Right kidney (tissue), 1 donor: ENCODE results near the gene RNU1-4.
"Not testable (repeated sequence)": the region's sequence is repeated elsewhere in the genome, so short reads cannot be mapped to it uniquely, and the experiment has no call there.

Experiments
- DNase-seq: peaks from one replicate; pipeline ENCODE4 v3.0.0-alpha.2; 2016

RNU1-4 gene

GRCh38 chr1:16728243-16728949 is 11.9 kb upstream of the RNU1-4 start:
- DNase-seq = not testable (repeated sequence)

DNA sequence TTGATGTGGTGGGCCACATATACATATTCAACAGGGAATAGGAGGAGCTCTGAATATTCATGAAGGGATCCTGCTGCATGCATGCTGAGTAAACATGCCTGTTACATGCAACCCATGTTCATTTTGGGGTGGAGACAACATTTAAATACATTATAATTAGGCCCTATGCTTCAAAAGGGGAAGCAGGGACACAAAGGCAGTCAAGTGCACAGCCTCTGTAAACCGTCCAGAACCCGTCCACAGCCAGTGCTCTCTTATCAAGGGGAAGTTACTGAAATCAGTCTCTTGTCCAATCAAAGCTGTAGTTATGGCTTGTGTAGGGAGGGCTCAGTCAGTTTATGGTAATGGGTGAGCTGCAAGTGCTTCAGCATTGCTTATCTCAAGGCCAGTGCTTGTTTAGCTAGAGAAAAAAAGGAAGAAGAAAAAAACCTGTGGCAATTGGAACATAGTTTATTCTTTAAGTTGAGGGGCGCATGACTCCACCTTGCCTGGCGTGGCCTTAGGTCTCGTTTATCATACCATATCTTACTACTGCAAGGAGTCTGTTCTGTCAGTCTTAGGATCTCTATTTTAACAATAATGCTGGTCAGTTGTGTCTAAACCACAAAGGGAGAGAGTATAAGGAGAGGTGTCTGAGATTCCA is 7.9 kb upstream of the RNU1-4 start:
- DNase-seq = not testable (repeated sequence)

- DNase-seq = not testable (repeated sequence)
These were observed 914 bp downstream of the RNU1-4 start for GRCh38 chr1:16741230-16741629.

DNA sequence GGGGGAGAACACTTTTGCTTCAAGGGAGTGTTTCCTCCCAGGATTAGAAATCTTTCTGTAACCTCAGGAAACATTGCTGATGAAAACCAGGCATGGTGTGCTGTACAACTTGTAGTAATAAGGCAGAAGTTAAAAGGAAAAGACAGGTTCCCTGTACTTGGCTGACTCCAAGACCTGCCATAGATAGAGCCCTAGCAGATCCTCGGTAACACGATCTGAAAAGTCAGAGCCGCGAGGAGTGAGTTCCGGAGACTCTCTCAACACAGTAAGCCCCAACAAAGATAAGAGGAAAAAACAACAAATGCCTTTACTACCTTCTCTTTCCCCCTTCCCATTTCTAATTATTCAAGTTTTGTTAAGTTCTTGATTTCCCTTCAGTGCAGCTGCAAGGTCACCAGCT is 7.3 kb downstream of the RNU1-4 start:
- DNase-seq = not testable (repeated sequence)

- not testable (repeated sequence) for DNase-seq
These were observed 8.4 kb downstream of the RNU1-4 start for GRCh38 chr1:16748710-16749109.

DNA sequence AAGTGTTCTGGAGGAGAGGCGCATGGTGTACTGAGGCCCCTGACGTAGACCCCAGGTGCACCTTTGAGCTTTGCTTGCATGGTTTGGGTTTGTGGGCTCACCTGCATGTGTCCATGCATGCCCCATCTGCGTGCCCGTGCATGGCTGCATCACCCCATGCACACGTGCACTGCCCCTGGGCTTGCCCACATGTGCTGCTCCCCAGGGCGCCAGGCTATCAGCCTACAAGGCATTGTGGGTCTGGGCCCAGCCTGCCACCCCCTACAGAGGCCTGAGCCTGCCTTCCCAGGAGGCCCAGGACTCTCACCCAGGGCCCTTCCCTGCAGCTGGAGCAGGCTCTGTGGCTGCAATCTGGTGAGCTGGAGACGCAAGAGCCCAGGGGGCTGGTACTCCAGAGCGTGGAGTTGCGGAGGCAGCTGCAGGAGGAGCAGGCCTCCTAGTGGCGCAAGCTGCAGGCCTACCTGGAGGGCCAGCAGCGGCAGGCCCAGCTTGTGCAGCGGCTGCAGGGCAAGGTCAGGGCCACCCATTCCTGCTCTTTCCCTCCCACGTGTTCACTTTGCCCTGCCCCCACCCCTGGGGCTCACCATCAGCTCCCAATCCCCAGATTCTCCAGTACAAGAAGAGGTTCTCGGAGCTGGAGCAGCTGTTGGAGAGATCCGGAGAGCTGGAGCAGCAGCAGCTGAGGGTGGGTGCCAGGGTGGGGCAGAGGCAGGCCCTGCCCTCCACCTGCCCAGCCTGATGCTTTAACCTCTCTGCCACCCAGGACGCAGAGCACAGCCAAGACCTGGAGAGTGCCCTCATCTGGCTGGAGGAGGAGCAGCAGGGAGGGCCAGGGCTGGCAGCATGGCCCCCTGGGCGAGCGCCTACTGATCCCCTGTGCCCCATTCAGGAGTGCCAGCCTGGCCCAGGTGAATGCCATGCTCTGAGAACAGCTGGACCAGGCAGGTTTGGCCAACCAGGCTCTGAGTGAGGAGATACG is 9.9 kb downstream of the RNU1-4 start:
- DNase-seq = not testable (repeated sequence)

DNA sequence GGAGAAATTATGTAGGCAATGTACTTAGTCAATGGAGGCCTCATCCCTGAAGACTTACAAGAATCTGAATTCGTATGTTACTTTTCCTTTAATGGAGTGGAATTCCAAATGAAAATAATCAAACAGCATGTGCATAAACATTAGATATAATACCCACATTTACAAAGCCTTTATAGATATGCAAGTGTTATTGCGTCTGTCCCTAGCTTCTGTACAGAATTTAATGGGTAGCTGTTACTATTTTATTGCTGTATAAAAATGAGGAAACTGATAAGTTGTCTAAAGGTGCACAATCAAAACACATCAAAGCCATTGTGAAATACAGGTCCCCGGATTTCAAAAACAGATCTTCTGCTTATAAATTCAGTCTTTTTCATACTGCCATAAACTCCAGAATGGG is 12.5 kb downstream of the RNU1-4 start:
- DNase-seq = not testable (repeated sequence)

DNA sequence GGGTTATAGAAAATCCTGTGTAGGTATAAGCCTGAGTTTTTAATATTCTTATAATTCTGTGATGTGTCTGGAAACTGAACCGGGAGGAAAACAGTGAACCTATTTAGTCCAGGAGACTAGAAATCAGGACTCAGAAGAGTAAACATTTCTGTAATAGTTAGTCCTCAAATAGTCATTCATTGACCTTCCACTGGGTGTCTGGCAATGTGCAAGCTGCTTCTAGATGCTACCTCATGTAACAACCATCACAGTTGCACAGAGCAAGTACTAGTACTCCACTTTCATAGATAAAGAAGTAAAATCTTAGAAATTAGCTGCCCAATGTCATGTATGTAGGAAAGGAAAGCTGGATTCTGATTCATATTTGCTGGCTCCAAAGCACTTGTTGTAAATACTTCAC is 15.1 kb downstream of the RNU1-4 start:
- not testable (repeated sequence) for DNase-seq

DNA sequence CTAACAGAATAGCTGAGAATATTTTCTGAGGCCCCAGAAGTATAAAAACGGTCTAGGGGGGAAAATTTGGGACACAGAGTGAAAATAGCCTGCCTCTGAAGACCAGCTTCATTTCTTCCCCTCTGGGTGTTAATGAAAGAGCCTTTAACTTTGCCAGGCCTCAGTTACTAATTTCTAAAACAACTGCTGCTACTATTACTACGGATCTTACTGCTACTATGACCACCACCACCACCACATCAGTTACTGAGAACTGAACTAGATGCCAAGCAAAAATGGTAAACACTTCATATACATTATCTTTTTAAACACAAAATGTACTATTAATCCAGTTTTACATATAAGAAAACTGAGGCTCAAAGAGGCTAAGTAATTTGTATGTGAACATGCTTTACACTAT is 15.6 kb downstream of the RNU1-4 start:
- DNase-seq = not testable (repeated sequence)

GRCh38 chr1:16757574-16757973 is 17.3 kb downstream of the RNU1-4 start:
- not testable (repeated sequence) for DNase-seq

DNA sequence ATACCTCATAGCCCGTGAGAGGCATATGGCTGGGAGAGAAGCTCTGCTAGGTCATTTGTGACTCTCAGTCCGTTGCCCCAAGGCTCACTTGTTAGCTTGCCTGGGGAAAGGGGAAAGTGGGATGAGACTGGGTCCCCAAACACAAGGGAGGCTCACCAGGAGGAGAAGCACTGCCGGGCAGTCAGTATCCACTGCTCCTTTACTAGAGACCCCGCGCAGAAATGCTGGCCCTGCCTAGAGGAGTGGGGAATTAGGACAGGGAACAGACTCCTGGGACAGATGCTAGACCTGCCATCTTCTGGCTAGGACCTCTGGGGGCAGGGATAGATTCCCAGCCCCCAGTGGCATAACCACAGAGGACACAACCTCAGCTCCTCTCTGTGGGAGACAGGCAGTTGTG is 17.7 kb downstream of the RNU1-4 start:
- peak; percentile 1 for DNase-seq

DNA sequence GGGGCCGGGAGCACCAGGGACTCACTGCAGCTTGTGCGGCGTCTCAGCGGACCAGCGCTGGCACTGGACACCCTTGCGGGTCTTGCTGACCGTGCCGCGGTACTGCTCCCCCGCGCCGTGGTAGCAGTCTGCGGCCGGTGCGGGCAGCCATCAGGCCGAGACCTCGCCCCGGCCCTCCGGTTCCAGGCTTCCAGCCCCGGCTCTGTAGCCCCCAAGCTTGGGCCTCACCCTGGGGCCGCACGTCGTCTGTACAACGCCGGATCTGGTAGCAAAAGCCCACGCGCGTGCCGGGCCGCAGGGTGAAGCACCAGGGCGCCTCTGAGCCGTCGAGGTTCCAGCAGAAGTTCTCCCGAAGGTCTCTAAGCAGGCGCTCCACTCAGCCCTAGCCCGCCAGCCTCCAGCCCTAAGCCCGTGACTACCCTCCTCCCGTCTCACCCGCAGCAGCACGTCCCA is 18.8 kb downstream of the RNU1-4 start:
- DNase-seq = peak; percentile 41

- DNase-seq = peak; percentile 41
These were observed 19.5 kb downstream of the RNU1-4 start for GRCh38 chr1:16759650-16760455.

DNA sequence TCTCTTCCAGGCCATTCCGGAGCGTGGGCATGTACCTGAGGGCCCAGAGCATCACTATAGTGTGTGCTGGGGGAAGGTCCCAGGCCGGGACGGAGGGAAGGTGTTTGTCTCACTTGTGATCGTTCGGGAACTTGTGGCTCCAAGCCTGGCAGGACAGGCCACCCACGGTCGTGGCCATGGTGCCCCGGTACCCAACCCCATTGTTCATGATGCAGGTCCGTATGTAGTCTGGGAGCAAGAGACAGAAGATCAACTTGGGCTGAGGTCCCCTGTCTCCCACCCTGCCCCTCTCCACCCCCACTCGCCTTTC is 20.1 kb downstream of the RNU1-4 start:
- not testable (repeated sequence) for DNase-seq

DNA sequence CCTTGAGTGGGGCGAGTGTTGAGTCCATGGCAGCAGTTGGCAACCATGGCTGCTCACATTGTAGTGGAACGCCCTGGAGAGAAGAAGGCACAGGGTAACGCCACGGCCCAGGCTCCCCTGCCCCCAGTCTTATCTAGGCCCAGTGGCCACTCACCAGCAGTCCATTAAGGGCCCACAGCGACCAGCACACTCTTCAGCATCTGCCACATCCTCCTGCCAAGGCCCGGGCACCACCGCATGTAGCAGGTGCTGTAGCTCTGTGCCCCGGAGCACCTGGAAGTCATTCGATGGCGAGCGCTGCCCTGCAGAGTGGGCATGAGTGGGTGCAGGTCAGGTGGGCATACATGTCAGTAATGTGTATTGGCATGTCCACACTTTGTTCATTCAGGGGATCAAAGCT is 20.5 kb downstream of the RNU1-4 start:
- peak; percentile 3 for DNase-seq

DNA sequence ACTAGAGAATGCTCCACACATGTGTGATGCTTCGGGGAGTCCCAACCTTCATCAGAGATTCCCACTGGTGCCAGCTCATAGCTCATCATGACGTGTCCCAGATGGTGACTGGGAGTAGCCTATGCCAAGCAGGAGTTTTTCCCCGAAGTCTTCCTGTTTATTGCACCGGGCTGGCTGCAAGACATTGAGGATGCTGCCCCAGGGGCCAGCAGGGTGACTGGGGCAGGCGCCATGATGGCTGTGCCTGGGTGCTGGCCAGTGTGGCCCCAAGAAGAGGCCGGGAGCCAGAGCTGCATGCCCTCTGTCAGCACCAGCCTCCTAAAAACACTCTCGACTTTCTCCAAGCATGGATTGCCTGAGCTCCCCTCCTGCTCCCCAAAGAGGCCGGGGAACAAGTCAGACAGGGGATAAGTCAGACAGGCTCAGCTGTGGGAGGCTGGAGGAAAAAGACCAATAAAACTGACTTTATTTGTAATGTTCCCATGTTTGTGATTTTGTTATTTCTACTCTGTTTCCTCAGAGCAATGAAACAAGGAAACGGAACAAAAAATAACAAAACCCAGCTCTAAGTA is 24.0 kb downstream of the RNU1-4 start:
- peak; percentile 75 for DNase-seq

DNA sequence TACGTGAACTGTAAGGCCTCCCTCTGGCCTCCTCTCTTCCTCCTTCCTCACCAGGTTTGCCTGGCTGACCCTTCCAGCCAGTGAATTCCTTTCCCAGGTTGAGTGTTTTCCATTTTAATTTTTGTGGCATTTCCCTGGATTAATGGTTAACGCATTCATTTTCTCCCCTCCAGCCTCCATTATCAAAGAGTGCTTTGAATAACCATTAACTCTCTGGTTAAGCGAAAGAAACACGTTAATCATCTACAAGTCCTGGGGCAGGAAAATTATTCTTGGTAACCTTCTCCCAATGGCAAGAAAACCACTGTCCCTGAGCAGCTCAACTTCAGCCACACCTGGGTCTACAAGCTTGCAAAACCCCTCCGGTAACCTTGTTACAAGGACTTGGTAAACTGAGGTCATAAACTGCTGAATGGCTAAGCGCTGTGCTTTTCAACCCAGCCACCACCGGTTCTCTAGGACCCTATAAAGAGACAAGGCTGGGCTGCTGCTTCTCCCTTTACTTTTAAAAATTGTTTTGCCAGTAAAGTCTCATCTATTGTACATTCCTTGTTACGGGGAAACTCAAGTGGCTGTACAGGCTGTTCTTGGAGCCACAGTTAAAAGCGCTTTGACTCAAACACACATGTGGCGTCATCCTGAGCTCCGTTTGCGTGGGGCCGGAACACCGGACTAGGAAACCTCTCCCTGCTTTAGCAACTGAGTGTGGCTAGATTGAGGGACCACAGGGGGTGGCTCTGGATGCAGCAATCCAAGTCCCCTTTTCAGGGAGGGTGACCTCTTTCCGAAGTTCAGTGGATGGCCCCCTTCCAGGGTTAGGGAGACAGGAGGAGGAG is 24.7 kb downstream of the RNU1-4 start:
- peak; percentile 78 for DNase-seq

DNA sequence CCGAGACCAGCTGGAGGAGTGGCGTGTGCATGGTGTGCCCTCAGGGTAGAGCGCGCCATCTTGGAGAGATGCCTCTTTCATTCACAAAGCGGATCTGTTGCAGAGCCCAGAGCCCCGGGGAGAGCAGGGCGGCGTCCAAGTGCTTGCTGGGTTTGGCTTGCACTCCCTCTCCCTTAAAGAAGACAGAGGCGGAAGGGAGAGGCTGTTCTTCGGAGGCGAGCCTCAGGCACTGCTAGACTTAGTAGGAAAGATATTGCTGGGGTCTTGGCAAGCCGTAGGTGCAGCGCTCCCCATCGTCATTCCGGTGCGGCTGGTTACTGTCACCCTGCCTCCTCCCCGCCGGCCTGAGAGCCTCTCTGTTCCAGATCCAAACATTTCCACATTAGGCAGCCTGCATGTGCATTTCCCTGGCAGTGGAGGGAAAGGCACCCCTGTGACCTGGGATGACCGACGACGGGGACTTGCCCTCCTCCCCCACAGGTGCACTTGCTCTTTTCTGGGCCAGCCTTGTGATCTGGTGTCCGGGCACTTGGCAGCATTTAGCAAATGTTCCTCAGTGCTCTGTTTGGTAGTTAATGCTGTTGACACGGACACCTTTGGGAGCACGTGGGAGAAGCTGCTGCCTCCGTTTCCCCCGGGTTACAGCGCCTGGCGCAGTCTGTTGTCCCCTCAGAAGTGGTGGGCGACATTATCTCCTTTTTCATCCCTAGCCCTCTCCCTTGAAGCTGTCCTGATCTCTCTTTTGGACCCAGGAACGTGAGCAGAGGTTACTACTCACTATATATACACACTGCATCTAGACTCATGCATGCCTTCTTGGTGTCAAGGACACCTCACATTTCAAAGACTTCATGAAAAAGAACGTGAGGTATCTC is 25.7 kb downstream of the RNU1-4 start:
- peak; percentile 46 for DNase-seq

DNA sequence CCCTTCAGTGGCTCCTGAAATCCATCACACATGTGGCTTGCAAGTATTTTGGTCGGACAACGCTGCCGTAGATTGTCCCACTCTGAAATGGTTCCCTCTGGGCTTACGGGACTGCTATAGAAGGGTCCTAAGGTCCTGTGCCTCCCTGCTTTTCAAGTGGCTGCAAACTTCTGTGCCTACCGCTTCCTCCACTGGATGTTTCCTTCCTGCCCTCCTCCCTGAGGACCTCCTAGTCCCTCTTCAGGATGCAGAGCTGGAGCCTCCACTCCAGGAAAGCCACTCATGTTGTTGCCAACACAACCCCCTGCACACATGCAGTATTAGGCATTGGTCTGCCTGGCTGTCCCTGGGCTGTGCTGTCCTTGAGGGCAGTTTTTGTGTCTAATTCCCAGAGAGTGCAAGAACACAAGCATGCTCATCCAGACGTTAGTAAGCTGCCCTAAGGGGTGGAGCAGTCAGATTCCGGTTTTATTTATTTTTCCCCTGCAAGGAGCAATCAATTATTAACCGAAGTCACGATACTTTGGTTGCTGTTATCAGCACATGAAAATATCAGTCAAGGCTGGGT is 26.5 kb downstream of the RNU1-4 start:
- peak; percentile 62 for DNase-seq
